HG02623 (cell line): ENCODE data around the gene DPYSL4.

Experiments used
- ATAC-seq: cut with Tn5 transposase; IDR thresholded peaks from one replicate; pipeline ENCODE4 v1.9.1; 2021; ENCODE audit warnings: moderate library complexity; ENCODE audit not compliant: unreplicated experiment

Gene DPYSL4

DNA sequence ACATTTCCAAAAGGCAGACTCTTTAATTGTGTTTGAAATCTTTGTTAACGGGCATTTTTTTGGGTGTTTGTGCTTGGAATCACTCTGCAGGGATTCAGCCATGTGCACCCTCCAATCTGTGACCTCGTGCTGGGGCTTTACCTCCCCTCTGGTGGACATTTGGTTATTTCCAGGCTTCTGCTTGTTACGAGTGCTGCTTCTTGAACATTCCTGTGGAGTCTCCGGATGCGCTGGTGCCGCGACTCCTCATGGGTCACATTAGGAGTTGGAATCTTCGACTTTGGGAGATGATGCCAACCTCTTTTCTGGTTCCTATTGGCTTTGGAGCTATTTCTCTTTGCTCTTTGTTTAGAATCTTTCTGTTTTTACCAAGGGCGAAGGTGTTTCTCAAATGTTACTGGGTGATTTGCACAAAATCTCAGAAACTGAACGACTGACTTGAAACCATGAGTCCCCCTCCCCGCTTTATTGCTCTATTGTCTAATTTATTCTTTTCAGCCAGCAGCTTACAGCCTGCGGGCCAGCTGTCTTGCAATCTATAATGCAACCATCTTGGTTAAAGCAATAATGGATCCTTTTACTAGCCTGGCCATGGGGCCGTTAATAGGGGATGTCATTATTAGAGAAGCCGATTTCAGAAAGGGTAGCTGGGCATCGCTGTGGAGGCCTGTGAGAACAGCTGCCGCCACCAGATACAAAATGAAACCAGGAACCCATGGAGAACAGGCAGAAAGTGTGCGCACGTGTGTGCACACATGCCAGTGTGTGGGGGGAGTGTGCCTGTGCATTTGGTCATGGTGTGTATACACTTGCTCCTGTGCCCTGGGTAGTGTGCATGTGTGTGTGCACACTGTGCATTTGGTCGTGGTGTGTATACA, 9.9 kb upstream of the DPYSL4 start:
- no peak for ATAC-seq

GRCh38 chr10:132178046-132178445, 8.7 kb upstream of the DPYSL4 start:
- ATAC-seq: no peak

- ATAC-seq: no peak
Measured at GRCh38 chr10:132178672-132179545, 7.8 kb upstream of the DPYSL4 start.

DNA sequence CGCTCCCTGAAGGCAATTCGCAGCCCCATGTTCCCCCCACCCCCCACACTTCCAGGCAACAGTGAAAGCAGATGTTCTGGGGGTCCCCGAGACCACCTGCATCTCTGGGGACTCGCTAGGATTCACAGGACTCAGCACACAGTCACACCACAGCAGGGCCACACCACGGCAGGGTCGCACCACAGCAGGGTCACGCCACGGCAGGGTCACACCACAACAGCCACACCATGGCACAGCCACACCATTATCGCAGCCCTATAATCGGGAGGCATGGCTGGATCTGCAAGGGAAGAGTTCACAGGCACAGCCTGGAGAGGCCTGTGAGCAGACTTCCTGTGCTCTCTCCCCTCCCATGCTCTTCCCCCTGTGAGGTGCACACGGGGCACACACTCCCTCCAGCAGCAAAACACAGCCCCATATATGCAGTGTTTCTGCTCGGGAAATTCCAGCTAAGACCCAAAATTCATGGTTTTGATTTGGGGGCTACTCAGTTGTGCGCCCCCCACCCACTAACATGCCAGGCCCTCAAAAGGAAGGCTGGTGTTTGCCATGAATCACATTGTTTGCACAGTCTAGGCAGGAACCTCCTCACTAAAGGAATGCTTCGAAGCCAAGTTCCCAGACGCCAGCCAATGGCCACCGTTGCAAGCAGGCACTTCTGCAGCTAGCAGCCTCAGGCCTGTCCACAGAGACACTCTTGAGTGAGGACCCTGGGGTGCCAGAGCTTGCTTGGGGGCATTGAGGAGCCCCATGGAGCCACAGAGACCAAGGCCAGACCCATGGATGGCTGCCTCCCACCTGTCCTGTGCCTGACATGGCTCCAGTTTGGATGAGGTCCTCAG, 7.0 kb upstream of the DPYSL4 start:
- no peak for ATAC-seq

DNA sequence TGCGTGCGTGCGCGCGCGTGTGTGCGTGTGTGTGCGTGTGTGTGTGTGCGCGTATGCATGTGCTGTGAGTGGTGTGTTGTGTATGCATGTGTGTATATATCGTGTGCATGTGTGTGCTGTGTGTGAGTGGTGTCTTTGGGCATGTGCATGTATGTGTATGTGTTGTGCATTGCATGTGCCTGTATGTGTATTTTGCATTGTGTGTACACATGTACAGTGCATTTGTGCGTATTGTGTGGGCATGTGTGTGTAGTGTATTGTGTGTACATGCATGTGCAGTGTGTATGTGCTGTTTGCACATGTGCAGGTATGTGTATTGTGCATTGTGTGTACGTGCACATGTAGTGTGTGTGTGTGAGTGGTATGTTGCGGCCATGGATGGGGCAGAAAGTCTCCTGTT, 6.0 kb upstream of the DPYSL4 start:
- no peak for ATAC-seq

DNA sequence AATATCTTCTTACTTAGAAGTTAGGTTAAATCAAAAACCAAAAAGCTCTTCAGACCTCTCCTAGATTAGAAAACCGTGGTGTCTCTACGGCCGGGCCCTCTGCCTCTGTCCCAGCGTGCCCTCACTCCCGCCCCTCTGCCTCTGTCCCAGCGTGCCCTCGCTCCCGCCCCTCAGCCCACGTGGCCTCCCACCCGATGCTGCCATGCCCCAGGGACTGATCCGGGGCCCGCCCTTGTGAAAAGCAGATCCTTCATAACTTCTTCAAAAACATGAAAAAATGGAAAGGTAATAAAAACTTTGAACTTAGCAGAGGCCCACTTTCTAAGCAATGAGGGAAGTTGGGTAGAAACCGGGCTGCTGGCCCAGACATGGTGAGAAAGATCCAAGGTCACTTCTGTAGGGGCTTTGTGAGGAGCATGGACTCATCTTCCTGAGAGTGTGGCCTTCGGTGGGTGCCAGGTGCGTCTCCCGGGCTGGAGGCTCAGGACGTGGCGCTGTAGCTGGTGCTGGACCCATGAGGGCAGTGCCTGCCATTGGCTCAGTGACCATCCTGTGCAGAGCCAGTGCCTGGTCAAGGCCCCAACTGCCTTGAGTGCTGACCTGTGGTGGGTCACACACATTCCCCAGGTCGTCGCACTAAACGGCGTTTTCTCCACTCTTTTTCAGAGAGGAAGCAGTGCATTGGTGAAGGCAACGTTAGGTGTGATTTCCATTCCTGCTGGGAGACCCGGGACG, 4.9 kb upstream of the DPYSL4 start:
- no peak for ATAC-seq

DNA sequence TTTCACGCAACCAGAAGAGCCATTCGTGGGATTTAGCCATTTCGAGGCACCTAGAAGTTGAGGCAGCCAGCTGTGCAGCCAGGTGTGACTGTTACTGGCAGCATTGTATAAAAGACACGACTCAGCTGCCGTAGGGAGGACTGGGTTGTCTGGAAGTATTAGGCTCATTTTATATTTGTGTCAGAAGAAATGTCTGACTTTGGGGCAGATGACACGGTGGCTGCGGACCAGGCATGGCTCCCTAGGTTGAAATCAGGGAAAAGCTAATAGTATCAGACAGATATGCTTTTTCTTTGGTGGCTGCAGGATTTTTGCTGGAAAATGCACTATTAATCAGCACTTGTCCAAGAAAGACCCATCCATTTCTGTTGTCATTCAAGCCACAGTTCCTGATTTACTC, 4.2 kb upstream of the DPYSL4 start:
- no peak for ATAC-seq

GRCh38 chr10:132183046-132183445, 3.7 kb upstream of the DPYSL4 start:
- no peak for ATAC-seq

- no peak for ATAC-seq
Measured at GRCh38 chr10:132184816-132185593, 1.7 kb upstream of the DPYSL4 start.

DNA sequence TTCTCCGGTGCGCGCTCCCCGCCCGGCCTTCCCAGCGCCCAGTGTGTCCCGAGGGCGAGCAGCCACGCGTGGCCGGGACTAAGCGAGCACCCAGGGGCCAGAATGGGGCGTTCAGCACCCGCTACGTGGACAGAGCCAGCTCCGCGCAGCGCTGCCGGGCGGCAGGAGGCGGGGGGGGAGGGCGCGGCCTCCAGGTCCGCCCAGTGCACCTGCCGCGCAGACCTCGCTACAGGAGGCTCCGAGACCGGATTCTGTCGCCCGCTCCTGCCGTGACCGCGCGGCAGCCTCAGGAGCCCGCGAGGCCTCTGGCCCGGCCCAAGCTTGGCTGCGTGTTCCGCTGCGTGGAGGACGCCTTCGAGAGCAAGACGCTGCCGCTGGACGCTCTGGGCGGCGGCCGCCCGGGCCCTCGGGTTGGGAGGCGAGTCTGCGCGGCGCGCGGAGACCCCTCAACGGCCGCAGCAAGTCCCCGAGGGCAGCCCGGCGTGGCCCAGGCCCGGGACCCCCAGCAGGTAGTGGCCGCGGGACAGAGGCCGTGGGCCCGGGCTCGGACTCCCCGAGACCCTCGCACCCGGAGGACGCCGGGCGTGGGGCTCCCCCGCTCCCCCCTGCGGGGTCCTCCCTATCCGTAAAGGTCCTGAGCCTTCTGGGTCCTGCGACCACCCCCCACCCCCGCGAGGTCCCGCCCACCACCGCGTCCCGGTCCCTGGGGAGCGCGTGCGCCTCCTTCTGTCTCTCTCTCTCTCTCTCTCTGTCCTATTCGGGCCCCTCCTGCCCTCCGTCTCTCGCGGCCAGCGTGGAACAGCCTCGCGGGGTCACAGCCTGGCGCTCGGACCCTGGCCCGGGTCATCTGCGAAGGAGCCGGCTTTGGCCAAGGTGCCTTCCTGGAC, 904 bp upstream of the DPYSL4 start:
- no peak for ATAC-seq

- ATAC-seq: no peak
Measured at GRCh38 chr10:132187430-132188138, 836 bp downstream of the DPYSL4 start.

- ATAC-seq: no peak
Measured at GRCh38 chr10:132188331-132188730, 1.6 kb downstream of the DPYSL4 start.

GRCh38 chr10:132189016-132189415, 2.3 kb downstream of the DPYSL4 start:
- no peak for ATAC-seq

DNA sequence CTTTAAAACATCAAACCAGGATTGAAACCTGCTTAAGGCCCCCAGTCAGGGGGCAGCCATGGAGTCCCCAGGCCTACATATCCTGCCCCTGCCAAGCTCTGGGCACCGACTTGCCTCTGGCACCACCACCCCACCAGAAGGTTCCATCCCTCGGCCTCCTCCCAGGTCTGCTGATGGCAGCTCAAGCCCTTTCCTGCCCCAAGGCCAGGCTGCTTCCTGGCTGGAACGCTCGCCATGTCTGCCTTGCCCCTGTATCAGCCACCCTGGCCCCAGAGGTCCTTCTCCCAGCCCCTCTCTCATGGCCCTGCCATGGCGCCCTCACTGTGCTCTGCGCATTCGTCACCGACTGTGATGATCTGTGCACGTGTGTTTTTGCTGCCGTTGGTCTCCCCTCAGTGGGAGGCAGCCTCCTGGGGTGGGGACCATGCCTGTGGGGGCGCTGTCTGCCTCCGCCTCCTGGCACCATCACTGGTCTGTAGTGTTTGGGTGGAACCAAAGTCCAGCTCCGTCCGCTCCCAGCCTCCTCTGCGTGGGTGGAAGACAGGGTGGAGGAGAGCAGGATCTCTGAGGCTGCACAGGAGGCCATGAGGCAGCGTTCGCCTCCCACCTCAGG, 3.2 kb downstream of the DPYSL4 start:
- ATAC-seq: no peak

- no peak for ATAC-seq
Measured at GRCh38 chr10:132192076-132192975, 5.6 kb downstream of the DPYSL4 start.

DNA sequence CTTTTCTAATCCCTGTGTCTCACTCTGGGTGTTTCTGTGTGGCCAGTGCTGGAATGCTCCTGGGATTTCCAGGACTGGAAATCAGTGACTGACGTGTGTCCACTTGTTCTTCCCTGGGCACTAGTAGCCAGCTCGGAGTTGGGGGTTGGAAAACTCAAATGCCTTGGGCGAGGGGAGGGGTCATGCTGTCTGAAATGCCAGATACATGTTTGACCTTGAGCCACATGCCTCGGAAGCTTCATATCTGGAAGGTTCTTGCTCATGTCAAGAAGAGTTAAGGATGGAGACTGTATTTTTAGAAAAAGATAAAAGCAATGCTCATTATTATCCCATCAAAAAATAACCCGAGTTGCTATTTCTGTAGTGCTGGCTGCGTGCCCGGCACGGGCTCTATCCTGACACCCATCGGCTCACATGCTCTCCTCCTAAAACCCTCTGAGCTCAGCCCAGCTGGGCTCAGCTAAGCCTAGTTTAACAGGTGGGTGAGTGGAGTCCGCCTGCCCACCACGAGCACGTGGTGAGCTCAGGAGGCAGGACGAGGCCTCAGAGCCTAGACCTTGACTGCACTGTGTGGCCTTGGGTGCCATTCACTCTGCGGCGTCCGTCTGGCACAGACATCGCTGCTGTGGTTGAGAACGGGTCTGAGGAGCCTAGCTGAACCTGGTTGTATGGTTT, 6.4 kb downstream of the DPYSL4 start:
- no peak for ATAC-seq
